GM20000 (cell line): Measurements from ENCODE around the gene PPP2R5C.

Source experiments
- DNase-seq: peaks from one replicate; pipeline ENCODE4 v3.0.0; 2012; ENCODE audit warnings: low spot score
- CTCF ChIP-seq: IDR thresholded peaks from 2 replicates; pipeline ENCODE4 v1.5.1; 2012; ENCODE audit warnings: mild to moderate bottlenecking, control low read depth; ENCODE audit errors: extremely low read depth, missing control alignments

The PPP2R5C gene

GRCh38 chr14:101856536-101856935 is 95.0 kb downstream of the PPP2R5C start:
- no peak for TF ChIP-seq CTCF
- DNase-seq: no peak

DNA sequence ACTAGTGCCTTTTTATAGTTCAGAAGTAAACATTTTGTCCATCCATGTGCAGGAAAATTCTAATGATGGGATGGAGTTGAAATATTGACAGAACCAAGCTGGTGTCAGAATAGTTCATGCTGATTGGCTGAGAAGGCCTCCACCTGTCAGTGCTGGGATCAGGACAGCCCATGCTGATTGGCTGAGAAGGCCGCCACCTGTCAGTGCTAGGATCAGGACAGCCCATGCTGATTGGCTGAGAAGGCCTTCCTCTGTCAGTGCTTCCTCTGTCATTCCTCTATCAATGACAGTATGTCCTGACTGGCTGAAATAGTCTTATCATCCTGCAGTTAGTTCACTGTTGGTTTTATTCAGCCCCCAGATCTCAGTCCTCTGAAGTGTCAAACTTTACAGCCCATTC is 95.7 kb downstream of the PPP2R5C start:
- DNase-seq: no peak
- TF ChIP-seq CTCF: no peak

DNA sequence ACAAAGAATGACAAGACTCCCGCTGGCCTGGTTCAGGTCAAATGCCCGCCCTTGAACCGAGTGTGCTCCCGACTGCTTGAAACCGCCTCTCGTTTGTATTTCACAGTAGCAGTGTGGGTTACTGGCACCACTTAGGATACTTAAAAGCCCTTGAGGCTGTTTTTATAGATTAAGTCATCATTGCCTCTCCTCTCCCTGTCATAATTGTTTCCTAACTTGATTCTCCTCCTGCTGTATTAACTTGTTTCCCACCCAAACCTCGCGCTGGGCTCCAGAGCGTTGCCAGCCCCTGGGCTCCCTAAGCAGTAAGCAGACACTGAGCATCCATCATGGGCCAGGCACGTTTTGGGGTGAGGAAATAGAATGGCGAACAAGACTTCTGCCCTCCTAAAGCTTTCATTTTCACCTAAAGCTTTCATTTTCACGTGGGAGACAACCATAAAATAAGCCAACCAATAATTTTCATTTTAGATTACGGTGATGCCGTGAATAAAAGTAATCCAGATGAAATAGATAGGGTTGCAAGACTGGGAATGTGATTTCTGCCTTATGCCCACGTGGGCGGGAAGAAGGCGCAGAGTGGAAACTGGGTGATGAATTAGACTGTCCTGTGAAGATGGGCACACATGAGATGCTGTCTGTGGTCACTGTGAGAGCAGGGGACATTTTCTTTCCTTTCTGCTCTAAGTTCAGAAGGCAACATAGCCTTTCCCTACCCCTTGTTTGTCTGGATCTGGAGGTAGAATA is 97.5 kb downstream of the PPP2R5C start:
- no peak for TF ChIP-seq CTCF
- no peak for DNase-seq

GRCh38 chr14:101859538-101859902 is 98.0 kb downstream of the PPP2R5C start:
- DNase-seq: no peak
- no peak for TF ChIP-seq CTCF

DNA sequence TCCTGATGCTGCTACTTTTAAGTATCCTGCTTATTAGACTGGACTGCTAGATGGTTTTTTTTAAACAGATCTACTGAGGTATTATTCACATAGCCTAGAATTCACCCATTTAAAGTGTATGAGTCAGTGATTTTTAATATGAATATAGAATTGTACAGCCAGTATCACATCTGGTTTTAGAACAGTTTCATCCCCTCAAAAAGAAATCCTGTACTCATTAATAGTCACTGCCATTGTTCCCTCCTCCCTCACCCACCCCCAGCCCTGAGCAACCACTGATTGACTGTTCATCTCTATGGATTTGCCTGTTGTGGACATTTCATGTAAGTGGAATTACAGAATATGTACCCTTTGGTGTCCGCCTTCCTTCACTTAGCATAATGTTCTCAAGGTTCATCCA is 98.4 kb downstream of the PPP2R5C start:
- no peak for TF ChIP-seq CTCF
- DNase-seq: no peak

DNA sequence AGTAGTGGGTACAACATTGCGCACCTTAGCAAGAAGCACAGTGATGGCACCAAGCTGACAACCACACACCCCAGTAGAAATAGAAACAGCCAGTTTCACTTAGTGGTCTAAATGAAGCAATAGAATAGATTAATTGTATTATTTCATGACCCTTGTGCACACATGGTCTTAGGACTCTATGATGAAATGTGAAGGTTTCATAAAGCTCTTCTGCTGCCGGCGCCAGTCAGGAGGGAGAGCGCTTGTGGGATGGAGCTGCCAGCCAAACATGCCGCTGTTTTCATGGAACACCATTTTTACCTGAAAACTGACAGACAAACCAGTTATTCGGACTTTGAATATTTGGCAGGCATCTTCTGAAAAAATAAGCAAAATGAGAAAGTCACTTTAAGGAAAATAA is 100.0 kb downstream of the PPP2R5C start:
- DNase-seq: no peak
- no peak for TF ChIP-seq CTCF

DNA sequence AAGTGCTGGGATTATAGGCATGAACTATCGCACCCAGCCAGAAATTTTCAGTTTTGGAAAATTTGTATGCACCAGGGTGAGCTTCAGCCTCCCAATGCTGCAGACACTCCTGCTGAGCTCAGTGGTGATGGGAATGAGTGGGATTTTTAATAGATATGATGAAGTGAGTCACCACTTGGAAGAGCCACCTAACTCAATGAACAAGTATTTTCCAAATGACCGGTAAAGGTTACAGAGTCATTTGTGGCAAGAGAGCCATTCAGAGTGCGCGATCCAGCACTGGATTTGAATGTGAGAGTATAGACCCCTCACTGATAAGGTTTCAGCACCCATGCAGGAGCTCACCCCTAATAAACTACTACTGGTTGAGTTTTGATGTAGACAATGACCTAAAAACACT is 100.7 kb downstream of the PPP2R5C start:
- DNase-seq: no peak
- TF ChIP-seq CTCF: no peak
